Right lobe of liver (tissue), 6 donors: ENCODE results near the gene SNX5. TPM values are rescaled to one million over a fixed set of nuclear protein-coding genes. Genes with fewer than 3 reads are reported as not detected.

ENCODE experiments used
- ATAC-seq, 4 donors: fragments of 200-7000 bp; cut with Tn5 transposase; one replicate each; pipeline ENCODE4 v1.9.1; 2020; ENCODE audit warnings: mild to moderate bottlenecking in 4 of 4, moderate library complexity in 4 of 4
- DNase-seq, 3 donors: peaks; one replicate each; pipeline ENCODE4 v3.0.0-alpha.2; 2020
- H3K27ac ChIP-seq, 3 donors: fragments of 200-600 bp; one replicate each; pipeline ENCODE4 v1.8.0; 2022
- H3K27me3 ChIP-seq, 2 donors: fragments of 200-600 bp; one replicate each; pipeline ENCODE4 v1.8.0; 2022
- H3K36me3 ChIP-seq, 4 donors: fragments of 200-600 bp; sonication (generic) in 1 of 4; one replicate each; pipeline versions ENCODE4 v1.5.1 to v1.8.0; 2017 to 2022; ENCODE audit warnings: control low read depth in 1 of 4
- H3K4me1 ChIP-seq, 4 donors: fragments of 200-600 bp; sonication (generic) in 1 of 4; one replicate each; pipeline versions ENCODE4 v1.5.1 to v1.8.0; 2017 to 2022; ENCODE audit warnings: control low read depth in 1 of 4
- H3K4me3 ChIP-seq, 3 donors: fragments of 200-600 bp; one replicate each; pipeline ENCODE4 v1.8.0; 2022
- H3K9me3 ChIP-seq, 4 donors: fragments of 200-600 bp; sonication (generic) in 1 of 4; one replicate each; pipeline versions ENCODE4 v1.5.1 to v1.8.0; 2017 to 2022; ENCODE audit warnings: control low read depth in 1 of 4
- POLR2A ChIP-seq: fragments of 450-650 bp; IDR thresholded peaks from one replicate; pipeline ENCODE4 v1.6.1; 2017; ENCODE audit warnings: antibody characterized with exemption, mild to moderate bottlenecking
- WGBS: methylation state at CpG from one replicate; pipeline ENCODE4 v1.1.6; 2018; ENCODE audit warnings: low coverage, low lambda C conversion rate; ENCODE audit not compliant: insufficient coverage; ENCODE audit errors: missing lambda C conversion rate; 5-methylcytosine and 5-hydroxymethylcytosine counted together
- intact Hi-C, 2 donors: fragments of 100-400 bp; cut with DNase I; formaldehyde crosslinking; loops; one replicate each; pipeline versions ENCODE4 v1.11.2 to v1.14.1; 2022
- total RNA-seq, 6 experiments: library from RNA; depleted of rRNA in 2 of 6; stranded (reverse); fragments of >200 nt in 2 of 6; fragmentation: NEBNext Ultra II Directional in 3 of 6; extraction: Animal tissue kit (Norgen Biotek cat#: 25700) in 3 of 6; gene quantifications; one replicate each; pipeline versions ENCODE4 v1.1.0 to v1.2.4, GENCODE V29; 2016 to 2023
- TF ChIP-seq, protein P1 (sequence below), 4 donors: fragments of 200-600 bp in 3 of 4; fragments of 450-650 bp in 1 of 4; IDR thresholded peaks; one replicate each; pipeline versions ENCODE4 v1.5.1 to v1.8.0; 2016 to 2022; ENCODE audit warnings: antibody characterized with exemption in 4 of 4, mild to moderate bottlenecking in 2 of 4
- donor health status: DM: no; HTN: yes; CAD: no.
- donor health status: DM: no; HTN: no; CAD: no.
- donor health status: DM: no; HTN: no; CAD: no.
- donor health status: DM: no; HTN: yes; CAD: no.
- donor health status: DM: no; HTN: yes; CAD: no.

SNX5 gene
- total RNA-seq, 6 experiments from 2014 or later = 32.6 to 74.5 (median 46.0) TPM

DNA sequence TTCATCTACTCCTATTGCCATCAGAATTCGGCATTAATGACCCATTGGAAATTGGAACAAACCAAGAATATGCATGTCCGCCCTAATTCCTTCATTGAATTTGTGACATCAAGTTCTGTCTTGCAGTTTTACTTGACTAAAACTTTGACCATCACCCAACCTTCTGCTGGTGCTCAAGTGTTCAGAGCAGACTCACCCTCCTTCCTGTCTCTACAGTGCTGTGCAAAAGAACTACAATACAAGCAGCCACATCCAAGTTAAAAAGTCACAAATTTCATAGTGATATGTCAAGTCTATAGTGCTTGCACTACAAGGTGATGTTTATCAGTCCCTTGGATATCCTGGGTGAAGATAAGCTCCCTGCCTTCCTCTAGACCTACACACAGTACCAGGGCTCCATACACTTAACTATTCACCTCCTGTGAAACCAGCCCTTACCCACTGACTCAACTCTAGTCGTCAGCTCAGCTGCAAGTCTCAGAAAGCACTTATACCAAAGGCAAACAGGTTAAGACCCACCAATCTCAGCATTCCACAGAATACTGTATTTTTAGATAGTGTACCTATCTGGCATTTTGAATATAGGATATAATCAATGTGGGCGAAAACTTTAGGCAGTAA, 23.6 kb downstream of the SNX5 start:
- H3K27ac ChIP-seq = no peak overlapping the region
- ATAC-seq = no peak
- no peaks in the 10 kb centered on the region for H3K9me3 ChIP-seq
- H3K4me3 ChIP-seq = no peak overlapping the region
- peaks cover 0 to 79% (median 38%) of the 10 kb centered on the region in 4 donors for H3K36me3 ChIP-seq
- H3K4me1 ChIP-seq = no peaks in the 10 kb centered on the region
- WGBS = 100% methylated on average over 3 of the region's 4 CpGs
- intact Hi-C loops = no loop called here
- TF ChIP-seq POLR2A = no peak
- TF ChIP-seq, protein P1, sequence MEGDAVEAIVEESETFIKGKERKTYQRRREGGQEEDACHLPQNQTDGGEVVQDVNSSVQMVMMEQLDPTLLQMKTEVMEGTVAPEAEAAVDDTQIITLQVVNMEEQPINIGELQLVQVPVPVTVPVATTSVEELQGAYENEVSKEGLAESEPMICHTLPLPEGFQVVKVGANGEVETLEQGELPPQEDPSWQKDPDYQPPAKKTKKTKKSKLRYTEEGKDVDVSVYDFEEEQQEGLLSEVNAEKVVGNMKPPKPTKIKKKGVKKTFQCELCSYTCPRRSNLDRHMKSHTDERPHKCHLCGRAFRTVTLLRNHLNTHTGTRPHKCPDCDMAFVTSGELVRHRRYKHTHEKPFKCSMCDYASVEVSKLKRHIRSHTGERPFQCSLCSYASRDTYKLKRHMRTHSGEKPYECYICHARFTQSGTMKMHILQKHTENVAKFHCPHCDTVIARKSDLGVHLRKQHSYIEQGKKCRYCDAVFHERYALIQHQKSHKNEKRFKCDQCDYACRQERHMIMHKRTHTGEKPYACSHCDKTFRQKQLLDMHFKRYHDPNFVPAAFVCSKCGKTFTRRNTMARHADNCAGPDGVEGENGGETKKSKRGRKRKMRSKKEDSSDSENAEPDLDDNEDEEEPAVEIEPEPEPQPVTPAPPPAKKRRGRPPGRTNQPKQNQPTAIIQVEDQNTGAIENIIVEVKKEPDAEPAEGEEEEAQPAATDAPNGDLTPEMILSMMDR (IDR thresholded peaks at IDR 0.05) = no peak
- no peak for DNase-seq
- no peaks in the 10 kb centered on the region for H3K27me3 ChIP-seq

DNA sequence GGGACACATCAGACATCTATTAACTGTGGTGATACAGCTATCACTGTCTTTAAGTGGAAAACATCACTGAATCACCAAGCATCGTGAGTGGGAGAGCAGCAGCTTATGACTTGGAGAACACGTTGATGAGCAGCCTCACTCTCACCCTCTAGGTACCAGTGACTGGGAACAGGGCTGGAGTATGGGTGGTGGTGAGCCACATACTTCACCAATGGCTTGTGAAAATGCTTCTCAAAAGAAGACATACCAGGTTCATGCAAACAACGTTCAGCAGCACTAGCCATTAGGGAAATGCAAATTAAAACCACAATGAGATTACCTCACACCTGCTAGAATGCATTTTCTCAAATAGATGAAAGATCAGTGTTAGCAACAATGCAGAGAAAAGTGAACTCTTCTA, 25.3 kb downstream of the SNX5 start:
- Histone ChIP-seq H3K36me3 (peaks cover 0 to 63% (median 28%) of the 10 kb centered on the region in 4 donors), H3K9me3 (no peaks in the 10 kb centered on the region), H3K27ac (no peak overlapping the region), H3K4me3 (no peak overlapping the region), H3K4me1 (no peaks in the 10 kb centered on the region), H3K27me3 (no peaks in the 10 kb centered on the region)
- DNase-seq (no peak), ATAC-seq (no peak)
- no peak for TF ChIP-seq POLR2A
- TF ChIP-seq, protein P1 (IDR thresholded peaks at IDR 0.05) = no peak
- intact Hi-C loops = no loop called here
- 54% methylated on average over 3 of the region's 3 CpGs for WGBS

DNA sequence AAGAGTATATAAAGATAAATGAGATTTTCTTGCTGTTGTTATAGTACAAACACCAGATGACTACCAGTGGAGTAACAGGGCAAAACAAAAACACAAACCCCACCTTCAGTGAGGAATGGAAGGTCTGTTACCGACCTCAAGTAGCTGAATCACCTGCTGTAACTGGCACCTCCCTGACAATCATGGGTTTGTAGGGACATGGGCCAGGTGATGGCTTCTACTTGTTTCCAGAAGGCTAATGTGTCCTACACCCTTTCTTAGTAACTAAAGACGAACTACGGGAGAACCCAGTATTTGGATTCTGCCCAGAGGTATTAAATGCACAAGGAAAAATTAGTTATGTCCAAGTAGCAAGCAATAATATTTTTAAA, 26.8 kb downstream of the SNX5 start:
- Histone ChIP-seq H3K36me3 (peaks cover 0 to 49% (median 27%) of the 10 kb centered on the region in 4 donors), H3K9me3 (no peaks in the 10 kb centered on the region), H3K4me1 (no peaks in the 10 kb centered on the region), H3K4me3 (no peak overlapping the region), H3K27ac (no peak overlapping the region), H3K27me3 (no peaks in the 10 kb centered on the region)
- ATAC-seq (no peak), DNase-seq (no peak)
- no peak for TF ChIP-seq POLR2A
- TF ChIP-seq, protein P1 (IDR thresholded peaks at IDR 0.05) = no peak
- 80% methylated on average over 3 of the region's 3 CpGs for WGBS
- intact Hi-C loops = no loop called here

DNA sequence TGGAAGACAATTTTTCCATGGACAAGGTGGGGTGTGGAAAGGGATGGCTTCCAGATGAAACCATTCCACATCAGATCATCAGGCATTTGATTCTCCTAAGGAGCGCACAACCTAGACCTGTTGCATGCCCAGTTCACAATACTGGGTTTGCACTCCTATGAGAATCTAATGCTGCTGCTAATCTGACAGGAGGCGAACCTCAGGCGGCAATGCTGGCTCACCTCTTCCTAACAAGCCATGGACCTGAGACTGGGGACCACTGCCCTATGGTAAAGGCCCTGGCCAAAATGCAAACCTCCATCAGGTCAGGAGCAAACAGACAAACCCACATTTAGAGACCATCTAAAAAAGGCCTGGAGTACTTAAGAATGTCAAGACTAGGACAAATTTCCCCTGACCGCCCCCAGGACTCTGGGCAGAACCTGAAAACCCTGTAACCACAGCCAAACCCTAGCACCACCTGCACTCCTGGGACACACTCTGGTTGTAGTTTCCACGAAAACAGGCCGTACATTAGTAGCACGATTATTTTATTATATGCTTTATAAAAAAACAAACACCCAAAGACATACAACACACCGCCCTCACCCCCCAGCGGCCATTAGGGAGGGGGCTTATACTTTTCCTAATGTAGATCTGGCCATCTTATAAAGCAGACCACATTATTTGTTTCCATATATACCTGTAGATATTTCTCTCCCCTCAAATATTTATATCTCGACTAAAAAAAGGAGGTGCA, 27.3 kb downstream of the SNX5 start:
- 84% methylated on average over 6 of the region's 10 CpGs for WGBS
- Histone ChIP-seq H3K9me3 (no peaks in the 10 kb centered on the region), H3K4me3 (no peak overlapping the region), H3K27ac (no peak overlapping the region), H3K36me3 (peaks cover 0 to 44% (median 22%) of the 10 kb centered on the region in 4 donors), H3K4me1 (no peaks in the 10 kb centered on the region), H3K27me3 (no peaks in the 10 kb centered on the region)
- TF ChIP-seq POLR2A = no peak
- TF ChIP-seq, protein P1 (IDR thresholded peaks at IDR 0.05) = no peak
- ATAC-seq = no peak
- intact Hi-C loops = no loop called here
- no peak for DNase-seq
